Measurements from ENCODE around the gene MACROD2. TPM values are rescaled to one million over a fixed set of nuclear protein-coding genes. Genes with fewer than 3 reads are reported as not detected.

MACROD2 gene
- total RNA-seq, 1 donor from 2014 or later = 17.6 TPM

GRCh38 chr20:14657266-14658005 lies 662.1 kb downstream of the MACROD2 start:
- DNase-seq = no peak

- no peak for DNase-seq
Observed at GRCh38 chr20:14664101-14664500, 668.8 kb downstream of the MACROD2 start.

DNA sequence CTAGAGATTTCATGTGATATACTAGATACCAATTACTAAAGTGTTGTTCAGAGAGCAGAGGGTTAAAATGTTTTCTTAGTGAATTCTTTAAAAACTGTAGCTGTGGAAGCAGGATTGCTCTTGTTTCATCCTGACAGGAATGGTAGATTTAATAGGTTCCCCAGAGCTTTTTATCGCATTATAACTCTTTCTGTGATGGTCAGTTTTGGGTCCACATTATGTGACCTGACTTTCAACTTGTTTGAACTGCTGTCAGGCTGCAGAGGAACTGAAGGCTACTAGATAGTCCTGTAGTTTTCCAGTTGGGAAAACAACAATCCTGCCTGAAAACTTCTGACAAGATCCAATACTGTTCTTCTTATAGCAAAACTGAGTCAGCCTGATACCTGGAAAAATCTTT lies 671.4 kb downstream of the MACROD2 start:
- DNase-seq = no peak

GRCh38 chr20:14667226-14667625 lies 671.9 kb downstream of the MACROD2 start:
- peak; percentile 36 for DNase-seq

DNA sequence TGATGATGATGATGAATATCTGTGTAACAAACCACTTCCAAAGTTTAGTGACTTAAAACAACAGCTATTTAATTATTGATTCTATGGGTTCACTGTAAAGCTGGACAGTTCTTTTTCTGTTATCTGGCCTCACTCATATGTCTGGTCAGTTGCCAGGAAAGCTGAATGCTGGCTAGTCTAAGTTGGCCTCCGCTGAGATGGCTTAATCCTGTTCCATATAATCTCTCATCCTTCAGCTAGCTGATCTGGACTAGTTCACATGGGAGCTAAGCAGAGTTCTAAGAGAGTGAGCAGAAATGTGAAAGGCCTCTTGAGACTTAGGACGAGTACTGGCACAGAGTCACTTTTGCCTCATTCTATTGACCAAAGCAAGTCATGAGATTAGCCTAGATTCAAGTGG lies 676.8 kb downstream of the MACROD2 start:
- DNase-seq = no peak

GRCh38 chr20:14673164-14673563 lies 677.8 kb downstream of the MACROD2 start:
- no peak for DNase-seq

DNA sequence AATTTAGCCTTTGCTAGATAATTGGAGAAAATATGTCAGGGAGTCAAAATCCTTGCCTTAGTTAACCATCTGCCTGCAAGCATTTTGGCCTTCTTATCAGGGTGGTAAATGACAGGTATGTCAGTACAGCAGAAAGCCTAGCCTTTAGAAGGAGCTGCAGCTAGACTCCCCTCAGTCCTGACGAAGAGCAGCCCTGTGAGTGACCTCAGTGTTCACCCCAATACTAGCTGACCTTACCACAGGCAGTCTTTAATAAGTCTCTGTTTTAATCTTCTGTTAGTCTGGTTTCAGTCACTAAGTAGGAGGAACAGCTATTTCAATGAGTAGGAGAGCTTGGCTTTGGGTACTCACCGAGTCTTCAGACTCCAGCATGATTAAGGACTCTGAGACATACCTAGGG lies 682.1 kb downstream of the MACROD2 start:
- DNase-seq = no peak

DNA sequence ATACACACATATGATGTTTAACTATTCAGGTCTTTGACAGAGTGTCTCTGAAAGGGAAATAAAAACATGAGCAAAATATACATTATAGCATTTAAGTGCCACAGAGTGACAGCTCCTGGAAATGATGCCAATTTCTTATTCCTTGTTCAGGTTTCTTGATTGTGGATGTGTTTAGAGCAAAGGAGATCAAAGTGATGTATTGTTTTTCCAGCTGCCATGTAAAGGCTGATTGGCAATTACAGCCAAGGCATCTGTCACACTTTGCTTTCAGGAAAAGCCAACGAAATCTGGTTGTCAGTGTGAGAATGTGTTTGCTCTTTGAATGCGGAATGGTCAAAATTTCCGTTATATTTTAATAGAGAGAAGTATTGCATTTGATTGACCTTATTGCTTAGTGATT lies 689.9 kb downstream of the MACROD2 start:
- DNase-seq = no peak

DNA sequence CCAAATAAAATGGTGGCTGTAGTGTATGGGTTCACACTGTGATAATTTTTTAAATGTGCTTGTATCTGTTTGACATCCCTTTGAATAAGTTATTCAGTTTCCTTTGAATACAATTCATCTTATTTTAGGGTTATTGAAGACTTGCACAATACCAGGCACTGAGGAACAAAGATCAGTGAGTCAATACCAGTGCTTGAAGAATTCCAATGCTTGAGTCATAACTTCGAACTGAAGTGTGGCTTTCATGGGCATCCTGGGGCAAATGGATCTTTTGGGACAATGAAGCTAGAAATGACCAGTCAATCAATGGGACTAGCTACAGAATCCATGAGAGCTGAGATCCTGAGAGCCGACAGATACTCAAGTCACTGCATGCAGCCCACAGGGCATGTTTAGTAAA lies 692.0 kb downstream of the MACROD2 start:
- DNase-seq = no peak

GRCh38 chr20:14688005-14688404 lies 692.7 kb downstream of the MACROD2 start:
- DNase-seq = no peak

DNA sequence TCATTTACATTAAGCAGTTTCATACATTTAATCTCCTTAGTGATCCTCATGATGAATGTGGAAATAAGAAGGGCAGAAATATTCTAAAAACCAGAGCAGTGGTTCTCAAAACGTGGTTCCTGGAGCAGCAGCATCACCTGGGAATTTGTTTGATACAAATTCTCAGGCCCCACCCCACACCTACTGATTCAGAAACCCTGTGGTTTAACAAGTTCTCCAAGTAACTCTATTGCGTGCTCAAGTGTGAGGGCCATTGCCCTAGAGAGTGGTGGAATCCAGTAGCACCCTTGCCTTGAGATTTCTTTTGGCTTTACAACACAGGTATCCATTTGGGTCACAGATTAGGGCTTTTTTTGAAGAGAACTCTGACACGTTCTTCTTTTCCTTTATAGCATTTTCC lies 696.7 kb downstream of the MACROD2 start:
- no peak for DNase-seq

DNA sequence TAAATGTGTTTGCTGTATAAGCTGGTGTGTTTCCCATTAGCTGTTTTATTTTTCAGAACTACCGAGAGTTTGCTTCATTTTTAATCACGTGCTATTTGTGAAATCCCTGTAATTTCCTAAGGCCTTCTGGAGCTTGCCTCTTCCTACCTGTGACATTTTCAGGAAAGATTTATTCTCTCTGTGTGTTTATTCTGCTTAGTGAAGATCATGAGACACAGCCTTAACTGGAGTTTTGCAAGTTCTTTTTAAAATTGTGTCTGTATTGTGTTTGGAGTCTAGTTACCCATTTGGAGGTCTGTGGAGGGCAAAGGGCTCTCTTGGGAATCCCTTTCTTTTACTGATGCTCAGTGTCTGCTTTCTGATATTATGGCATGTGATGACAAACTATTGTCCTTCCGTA lies 701.2 kb downstream of the MACROD2 start:
- DNase-seq = no peak

DNA sequence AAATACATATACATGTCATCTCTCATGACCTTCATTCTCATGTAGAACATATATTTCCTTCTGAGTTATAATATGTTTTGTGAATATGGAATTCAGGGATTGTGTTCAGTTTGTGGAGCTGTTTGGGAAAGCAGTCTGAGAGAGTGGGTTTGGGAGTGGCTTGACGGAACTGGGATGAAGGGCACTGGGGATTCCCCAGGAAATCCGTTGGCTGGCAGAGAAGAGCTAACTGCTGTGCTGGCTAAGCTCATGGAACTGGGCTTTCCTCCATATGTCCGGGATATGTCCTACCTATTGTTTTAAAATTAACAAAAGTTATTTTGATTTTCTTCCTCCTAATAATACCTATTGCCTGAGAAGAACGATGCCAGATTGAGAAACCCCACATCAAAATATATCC lies 701.6 kb downstream of the MACROD2 start:
- no peak for DNase-seq

DNA sequence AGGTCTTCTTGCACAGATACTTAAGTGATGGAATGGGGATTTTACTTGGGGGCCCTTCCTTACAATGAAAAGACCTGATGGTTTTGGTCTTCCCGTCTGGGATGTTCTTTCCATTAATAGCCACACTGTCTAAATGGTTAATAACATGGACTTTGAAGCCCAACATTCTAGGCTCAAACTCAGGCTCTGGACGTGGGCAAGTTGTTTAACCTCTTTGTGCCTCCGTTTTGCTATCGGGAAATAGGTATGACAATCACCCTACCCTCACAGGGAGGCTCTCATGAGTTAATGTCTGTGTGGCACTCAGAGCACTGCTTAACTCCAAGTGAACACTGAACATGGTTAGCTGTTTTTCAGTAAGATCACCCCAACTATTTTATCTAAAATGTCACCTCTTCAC lies 702.8 kb downstream of the MACROD2 start:
- DNase-seq = no peak

DNA sequence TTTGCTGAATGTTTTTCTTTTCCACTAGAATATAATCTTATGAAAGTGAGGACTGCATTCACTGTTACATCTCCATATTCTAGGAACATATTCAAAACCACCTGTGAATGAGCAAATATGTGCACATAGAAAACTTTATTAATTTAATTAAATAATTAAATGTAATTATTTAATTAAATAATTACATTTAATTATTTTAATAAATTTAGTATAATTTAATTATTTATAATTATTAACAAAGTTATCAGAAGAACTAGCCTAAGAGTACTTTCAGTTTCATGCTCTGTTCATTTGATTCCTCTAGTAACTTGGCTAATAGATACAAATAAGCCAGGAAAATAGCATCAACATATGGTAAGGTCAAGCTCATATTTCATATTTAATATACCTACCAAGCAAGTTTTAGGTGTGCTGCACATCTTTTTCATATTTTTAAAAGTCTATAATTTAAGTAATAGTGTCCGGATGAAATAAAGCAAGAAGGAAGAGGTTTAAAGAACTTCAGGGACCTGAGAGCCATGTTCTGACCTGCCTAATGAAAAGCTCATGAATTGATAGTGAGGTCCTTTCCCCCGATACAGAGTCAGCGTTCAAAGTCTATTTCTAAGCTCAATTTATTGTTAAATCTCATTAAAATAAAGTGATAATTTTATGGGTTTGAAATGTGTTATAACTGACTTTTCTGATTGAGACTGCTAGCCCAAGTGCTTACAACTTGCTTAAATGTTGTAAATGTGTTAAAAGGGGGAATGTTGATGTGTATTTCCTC lies 703.5 kb downstream of the MACROD2 start:
- DNase-seq = no peak

- no peak for DNase-seq
Observed at GRCh38 chr20:14700639-14700960, 705.3 kb downstream of the MACROD2 start.

- DNase-seq = no peak
Observed at GRCh38 chr20:14701326-14701725, 706.0 kb downstream of the MACROD2 start.

- peak; percentile 13 for DNase-seq
Observed at GRCh38 chr20:14706555-14706954, 711.2 kb downstream of the MACROD2 start.

GRCh38 chr20:14707026-14707680 lies 711.8 kb downstream of the MACROD2 start:
- no peak for DNase-seq

GRCh38 chr20:14707865-14708596 lies 712.7 kb downstream of the MACROD2 start:
- DNase-seq = peak; percentile 9

DNA sequence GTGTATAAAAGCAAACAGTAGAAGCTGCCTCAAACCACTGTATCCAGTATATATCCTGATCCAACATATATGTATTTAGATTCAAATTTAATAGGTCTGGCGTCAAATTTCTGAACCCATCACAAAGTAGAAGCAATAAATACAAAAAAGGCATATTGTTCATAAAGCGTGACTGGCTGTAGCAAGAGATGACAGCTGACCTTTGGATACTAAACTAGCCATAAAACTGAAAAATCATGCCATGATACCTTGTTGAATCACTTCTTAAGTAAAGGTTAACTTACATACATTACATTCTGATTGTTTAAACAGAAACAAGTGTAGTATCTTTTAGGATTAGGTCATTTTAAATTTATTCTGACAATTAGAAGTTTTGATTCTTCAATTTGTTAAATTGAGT lies 714.1 kb downstream of the MACROD2 start:
- DNase-seq = no peak

DNA sequence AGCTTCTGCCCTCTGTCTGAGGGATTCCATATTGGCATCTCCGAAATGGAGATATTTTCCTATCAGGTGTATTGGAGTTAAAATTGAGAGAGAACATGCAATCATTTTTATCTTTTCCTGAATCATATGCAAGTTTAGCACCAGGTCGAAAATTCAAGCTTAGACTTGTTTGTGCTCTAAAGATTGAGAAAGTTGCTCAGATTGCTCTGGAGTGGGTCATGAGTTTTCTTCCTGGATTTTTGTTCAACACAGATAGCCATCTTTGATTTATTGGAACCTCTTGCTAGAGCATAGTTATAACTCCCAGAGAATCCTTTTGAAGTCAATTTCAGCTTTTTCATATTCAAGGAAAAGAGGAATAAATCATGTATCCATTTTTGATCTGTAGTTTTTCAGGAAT lies 715.6 kb downstream of the MACROD2 start:
- DNase-seq = no peak

GRCh38 chr20:14711652-14712051 lies 716.3 kb downstream of the MACROD2 start:
- DNase-seq = peak; percentile 16
